Measurements from ENCODE around the gene COPB2.
"Not testable (repeated sequence)": the region's sequence is repeated elsewhere in the genome, so short reads cannot be mapped to it uniquely, and the experiment has no call there.

COPB2 gene

DNA sequence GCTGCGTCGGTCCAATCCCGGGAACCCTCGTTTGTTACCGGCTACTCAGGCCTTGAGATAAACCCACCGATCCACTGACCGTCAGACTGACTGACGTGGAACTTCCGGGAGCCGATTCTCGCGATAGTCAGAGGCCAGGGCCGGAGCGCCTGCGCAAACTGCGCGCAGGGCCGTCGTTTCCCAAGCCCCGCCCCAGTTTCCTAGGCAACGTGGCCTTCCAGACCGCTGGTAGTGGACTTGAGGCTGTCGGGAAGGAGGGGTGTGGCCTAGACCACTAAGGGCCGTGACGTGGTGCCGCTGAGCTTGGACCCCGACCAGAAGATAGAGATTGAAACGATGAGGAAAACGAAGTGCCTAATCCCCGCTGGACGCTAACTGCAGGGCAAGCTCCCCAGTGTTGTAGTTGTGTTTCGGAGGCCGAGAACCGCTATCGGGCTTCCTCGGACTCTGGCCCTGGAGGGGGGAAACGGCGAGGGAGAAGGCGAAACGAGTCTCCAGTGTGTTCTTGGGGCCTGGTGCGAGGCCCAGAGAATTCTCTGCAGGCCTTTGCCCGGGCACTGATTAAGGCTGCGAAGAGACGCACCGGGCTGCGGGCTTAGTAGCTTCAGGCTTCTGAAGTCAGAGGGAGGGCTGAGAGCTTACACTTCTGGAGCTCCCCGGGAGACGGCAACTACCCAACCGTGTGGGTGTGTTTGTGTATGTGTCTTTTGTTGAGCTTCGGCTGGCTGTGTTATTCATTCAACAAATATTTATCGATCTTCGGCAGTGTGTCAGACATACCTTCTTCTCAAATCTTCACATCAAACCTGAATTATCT, at the start of gene COPB2:
Gene COPB2, minus strand, starts transcription at position 96 of the 817 bp plus-strand sequence. CDS start 97 bp downstream, outside the sequence.
- DNase-seq, result peak; percentile 94

DNA sequence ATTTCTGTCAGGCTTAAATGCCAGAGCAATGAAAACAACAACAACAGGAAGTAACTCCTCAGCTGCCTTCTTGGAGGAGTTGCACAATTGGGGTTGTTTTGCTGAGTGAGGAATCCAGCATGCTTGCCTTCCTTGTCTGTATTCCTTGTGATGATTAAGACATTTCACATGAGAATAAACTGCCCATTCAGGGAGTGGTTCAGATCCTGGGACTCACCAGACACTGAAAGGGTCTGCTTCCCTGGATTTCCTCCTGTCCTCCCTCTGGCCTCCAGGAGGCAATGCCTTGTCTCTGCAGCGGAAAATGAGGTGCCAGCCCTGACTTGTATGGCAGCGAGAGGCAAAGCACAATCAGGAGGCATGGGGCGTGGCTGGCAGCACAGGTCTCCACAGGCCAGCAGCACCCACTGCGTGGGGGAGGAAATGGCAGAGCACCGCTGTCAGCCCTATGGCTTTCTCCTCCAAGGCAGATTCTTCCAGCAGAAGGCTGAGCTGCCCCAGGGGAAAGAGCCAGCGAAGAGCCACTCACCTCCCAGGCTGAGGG, 45.4 kb upstream of the COPB2 start:
- no peak for DNase-seq

DNA sequence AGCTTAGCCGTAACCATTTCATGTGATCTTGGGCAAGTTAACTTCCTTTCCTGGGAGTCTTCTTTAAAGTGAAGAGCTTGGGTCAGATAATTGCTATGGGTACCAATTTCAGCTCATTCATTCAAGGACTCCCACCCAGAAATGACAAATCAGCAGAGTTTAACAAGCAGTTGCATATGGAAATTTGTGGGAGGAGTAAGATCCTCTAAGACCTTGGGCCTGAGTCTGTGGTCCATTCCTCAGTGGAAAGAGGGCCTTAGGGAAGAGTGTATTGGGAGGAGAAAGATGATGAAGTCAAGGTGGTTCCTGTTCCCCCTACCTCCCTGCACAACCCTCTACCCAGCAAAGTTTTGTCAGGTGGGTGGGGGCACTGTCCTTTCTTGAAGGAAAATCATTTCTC, 44.8 kb upstream of the COPB2 start:
- no peak for DNase-seq

DNA sequence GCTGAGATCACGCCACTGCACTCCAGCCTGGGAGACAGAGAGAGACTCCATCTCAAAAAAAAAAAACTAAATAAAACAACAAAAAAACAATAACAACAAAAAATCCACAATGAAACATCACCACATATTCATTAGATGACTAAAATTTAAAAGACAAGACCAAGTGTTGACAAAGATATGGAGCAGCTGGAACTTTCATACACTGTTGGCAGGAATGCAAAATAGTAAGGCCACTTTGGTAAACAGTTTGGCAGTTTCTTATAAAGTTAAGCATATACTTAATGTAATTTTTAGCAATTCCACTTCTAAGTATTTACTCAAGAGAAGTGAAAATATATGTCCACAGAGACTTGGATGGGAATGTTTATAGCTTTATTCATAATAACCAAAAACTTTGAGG, 43.6 kb upstream of the COPB2 start:
- DNase-seq, result no peak

GRCh38 chr3:139430493-139430892, 41.0 kb upstream of the COPB2 start:
- no peak for DNase-seq

- peak; percentile 74 for DNase-seq
Measured at GRCh38 chr3:139427283-139428060, 38.0 kb upstream of the COPB2 start.

DNA sequence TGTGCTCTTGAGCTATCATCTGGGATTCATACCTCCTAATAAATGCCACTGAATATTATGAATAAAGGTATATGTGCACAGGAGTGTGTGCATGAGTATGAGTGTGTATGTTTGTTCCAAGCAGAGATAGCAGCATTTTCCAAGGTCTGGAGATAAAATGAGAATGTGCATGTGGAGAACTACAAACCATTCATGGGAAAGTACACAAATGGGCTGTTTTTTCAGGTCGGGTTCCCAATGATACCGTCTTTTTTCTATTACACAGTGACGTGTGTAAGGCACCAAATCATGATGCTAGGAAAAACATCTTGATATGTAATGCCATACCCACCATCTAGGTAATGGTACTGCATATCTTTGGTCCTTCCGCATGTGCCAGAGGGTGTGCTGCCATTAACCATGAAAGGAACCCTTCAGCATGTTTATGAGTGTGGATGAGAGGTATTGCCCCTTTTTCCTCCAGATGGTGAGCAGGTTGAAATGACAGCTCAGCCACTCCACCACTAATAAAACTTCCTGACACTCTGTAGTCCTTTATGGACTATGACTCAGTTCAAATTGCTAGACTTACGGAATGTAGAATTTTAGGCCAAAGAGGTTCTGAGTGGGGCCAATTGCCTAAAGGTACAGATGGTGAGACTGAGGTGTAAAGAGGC, 36.4 kb upstream of the COPB2 start:
- no peak for DNase-seq

- no peak for DNase-seq
Measured at GRCh38 chr3:139423232-139423631, 33.8 kb upstream of the COPB2 start.

GRCh38 chr3:139421460-139421859, 32.0 kb upstream of the COPB2 start:
- DNase-seq, result no peak

DNA sequence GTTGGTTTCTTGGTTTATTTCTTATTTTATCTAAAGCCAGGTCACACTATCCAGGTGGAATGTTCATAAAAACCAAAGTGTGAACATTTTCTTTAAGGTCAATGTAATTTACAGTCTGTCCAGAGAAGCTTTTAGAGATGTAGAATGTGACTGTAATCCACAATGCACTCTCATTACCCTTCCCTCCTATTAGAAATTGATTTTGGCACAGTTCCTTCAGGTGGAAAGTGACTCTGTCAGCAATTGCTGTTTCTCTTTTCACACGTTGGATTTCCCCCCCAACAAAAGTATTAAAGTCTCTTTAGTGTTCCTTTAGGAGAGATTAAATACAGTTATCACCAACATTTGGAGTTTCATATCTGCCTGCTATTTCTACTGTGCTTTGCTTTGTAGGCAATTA, 31.6 kb upstream of the COPB2 start:
- no peak for DNase-seq

GRCh38 chr3:139418144-139418543, 28.7 kb upstream of the COPB2 start:
- no peak for DNase-seq

DNA sequence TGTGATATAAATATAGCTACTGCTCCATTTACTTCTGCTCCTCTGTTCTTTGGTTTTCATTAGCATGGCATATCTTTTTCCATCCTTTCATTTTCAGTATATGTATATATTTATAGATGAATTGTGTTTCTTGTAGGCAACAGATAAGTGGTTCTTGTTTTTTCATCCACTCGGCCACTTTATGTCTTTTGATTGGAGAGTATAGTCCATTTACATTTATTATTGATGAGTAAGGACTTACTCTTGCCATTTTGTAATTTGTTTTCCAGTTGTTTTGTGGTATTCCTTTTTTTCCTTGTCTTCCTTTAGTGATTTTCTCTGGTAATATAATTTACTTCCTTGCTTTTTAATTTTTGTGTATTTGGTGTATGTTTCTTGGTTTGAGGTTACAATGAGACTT, 26.8 kb upstream of the COPB2 start:
- DNase-seq, result no peak

DNA sequence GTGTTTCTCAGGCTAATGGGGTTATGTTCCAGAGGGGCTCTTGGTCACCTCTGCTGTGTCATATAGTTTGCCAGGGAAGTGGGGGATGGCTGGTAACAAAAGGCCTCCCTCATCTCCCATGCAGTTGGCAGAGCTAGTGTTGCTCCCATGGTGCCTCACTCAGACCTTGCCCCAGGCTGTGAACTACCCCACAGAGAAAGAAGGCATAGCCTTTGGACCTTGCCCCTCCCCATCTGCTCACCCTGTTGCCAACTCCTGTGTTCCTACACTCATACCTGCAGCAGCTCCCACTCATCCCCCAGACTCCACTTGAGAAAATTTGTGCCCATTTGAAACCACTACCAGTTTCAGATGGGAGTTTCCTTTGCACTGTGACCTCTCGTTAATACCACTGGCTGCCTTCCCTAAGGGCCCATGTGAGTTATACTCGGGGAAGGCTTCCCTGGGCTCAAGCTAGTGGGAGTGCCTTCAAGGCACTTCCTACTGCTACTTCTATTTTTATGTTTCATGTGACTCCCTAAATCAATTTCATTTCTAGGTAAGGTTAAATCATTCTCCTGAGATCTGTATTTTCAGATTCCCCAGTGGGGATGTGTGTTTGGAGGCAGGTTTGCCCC, 25.3 kb upstream of the COPB2 start:
- no peak for DNase-seq

- not testable (repeated sequence) for DNase-seq
Measured at GRCh38 chr3:139412891-139413290, 23.4 kb upstream of the COPB2 start.

GRCh38 chr3:139401155-139401554, 11.7 kb upstream of the COPB2 start:
- DNase-seq, result not testable (repeated sequence)

GRCh38 chr3:139396707-139397106, 7.3 kb upstream of the COPB2 start:
- DNase-seq, result no peak

- no peak for DNase-seq
Measured at GRCh38 chr3:139394116-139394515, 4.7 kb upstream of the COPB2 start.

DNA sequence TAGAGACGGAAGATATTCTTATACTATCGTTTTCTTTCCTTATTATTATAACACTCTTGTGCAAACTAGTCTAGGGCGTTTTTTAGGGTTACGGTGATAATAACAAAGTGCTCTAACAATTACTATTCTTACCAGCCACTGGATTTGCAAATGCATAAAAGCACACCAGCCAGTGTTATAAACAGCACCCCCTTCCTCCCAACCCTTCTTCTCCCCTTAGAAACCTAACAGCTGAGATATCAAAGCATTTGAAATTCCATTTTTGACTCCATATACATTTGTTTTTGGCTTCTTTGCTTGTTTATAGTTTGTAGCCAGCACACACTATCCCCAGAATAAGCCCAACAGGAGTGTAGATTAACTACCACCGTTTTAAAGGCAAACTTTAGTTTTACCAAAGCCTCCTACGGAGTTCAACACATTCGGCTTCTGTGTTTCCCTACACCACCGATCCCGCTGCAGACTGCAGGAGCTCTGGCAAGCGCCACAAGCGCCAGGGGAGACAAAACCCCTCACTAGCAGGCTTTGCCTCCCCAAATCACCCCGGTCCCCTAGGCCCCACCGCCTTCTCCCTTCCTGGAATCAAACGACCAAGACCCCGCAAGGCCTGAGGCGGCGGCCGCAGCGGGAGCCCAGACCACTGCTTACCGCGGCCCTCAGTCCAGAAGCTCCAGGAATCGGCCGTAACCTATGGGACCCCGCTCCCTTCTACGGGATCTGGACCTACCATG, 461 bp downstream of the COPB2 start:
- DNase-seq, result no peak

GRCh38 chr3:139388077-139388476, 1.4 kb downstream of the COPB2 start:
- no peak for DNase-seq

- not testable (repeated sequence) for DNase-seq
Measured at GRCh38 chr3:139382291-139382690, 7.2 kb downstream of the COPB2 start.

DNA sequence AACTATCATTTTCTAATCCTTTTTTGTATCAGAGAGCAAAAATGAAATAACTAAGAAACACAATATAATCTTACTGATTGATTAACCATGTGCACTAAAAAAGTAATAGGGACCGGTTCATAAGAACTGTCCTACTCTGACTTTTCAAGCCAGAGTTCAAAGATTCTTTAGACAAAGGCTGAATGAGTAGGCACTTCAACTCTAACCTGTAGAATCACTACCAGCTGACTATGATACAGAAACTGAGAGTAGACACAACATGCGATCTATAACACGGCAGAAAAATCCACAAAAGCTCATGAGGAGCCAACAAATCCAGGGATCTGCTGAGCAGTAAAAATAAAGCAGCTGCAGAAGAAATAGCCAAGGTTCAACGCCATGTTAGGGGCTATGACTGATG, 8.9 kb downstream of the COPB2 start:
- no peak for DNase-seq

DNA sequence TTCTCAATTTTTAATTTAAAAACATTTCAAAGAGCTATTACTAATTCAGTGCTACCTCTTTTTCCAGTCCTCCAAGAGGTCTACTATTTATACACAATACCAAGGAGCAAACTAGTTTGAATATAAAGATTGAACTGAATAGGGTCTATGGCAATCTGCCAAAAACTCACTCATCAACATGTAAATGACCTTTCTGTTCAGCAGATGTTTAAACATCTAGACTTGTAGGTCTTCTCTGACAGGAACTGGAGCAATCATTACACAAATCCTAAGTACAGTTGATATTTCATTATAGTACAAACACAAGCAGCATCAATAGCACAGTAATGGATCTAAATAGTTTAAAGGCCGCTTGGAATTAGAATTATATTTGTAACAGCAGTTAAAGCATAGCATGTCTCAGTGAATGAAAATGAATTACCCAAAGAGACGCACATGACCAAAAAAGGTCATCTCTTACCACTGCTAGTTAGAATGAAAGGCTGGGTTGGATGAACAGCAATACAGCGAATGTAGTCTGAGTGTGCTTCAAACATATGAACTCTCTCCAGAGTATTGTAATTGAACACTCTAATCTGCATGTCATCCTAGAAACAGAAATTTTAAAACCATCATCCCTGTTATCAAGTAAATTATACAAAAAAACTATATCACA, 10.7 kb downstream of the COPB2 start:
- no peak for DNase-seq

All from NCI-H2227 treated with DMSO at 0.1 percent for 48 hours (cell line).